Lung (tissue), 12 donors: ENCODE measurements around the gene TTLL5. TPM values are rescaled to one million over a fixed set of nuclear protein-coding genes. Genes with fewer than 3 reads are reported as not detected.

ENCODE experiments used
- ATAC-seq: fragments of 200-7000 bp; cut with Tn5 transposase; one replicate; pipeline ENCODE4 v1.9.1; 2020; ENCODE audit warnings: moderate number of reproducible peaks; ENCODE audit not compliant: insufficient read depth, low FRiP score
- DNase-seq, 3 donors: peaks; one replicate each; pipeline ENCODE4 v3.0.0-alpha.2; 2013 to 2017
- H3K27ac ChIP-seq, 2 donors: one replicate each; pipeline ENCODE4 v1.5.1; 2013; ENCODE audit warnings: mild to moderate bottlenecking in 2 of 2, moderate library complexity in 2 of 2, control low read depth in 1 of 2, inconsistent platforms in 1 of 2, low read depth in 1 of 2, low read length in 1 of 2
- H3K27me3 ChIP-seq, 3 donors: one replicate each; pipeline ENCODE4 v1.5.1; 2013; ENCODE audit warnings: low read length in 2 of 3; ENCODE audit not compliant: control insufficient read depth in 3 of 3, insufficient read depth in 3 of 3
- H3K36me3 ChIP-seq, 4 donors: one replicate each; pipeline ENCODE4 v1.5.1; 2013; ENCODE audit warnings: low read length in 4 of 4, mild to moderate bottlenecking in 1 of 4, moderate library complexity in 1 of 4; ENCODE audit not compliant: control insufficient read depth in 4 of 4, insufficient read depth in 4 of 4
- H3K4me1 ChIP-seq, 5 donors: one replicate each; pipeline ENCODE4 v1.5.1; 2013; ENCODE audit warnings: low read length in 5 of 5, mild to moderate bottlenecking in 2 of 5, moderate library complexity in 1 of 5; ENCODE audit not compliant: control insufficient read depth in 5 of 5, insufficient read depth in 5 of 5
- H3K4me3 ChIP-seq: one replicate; pipeline ENCODE4 v1.5.1; 2013; ENCODE audit warnings: mild to moderate bottlenecking, control low read depth, moderate library complexity
- H3K9ac ChIP-seq, 2 donors: one replicate each; pipeline ENCODE4 v1.5.1; 2013; ENCODE audit warnings: low read length in 2 of 2, control low read depth in 1 of 2; ENCODE audit not compliant: insufficient read depth in 1 of 2
- H3K9me3 ChIP-seq, 4 donors: one replicate each; pipeline ENCODE4 v1.5.1; 2013; ENCODE audit warnings: low read length in 3 of 4, mild to moderate bottlenecking in 1 of 4, moderate library complexity in 1 of 4; ENCODE audit not compliant: control insufficient read depth in 4 of 4, insufficient read depth in 3 of 4
- CTCF ChIP-seq: IDR thresholded peaks from 2 replicates; pipeline ENCODE4 v1.5.1; 2012; ENCODE audit warnings: mild to moderate bottlenecking; ENCODE audit errors: control extremely low read depth, extremely low read depth
- WGBS, 2 donors: extraction: QIAGEN DNeasy Blood & Tissue Kit; methylation state at CpG; one replicate each; pipeline ENCODE4 v1.1.7; 2013; 5-methylcytosine and 5-hydroxymethylcytosine counted together
- polyA plus RNA-seq, 2 donors: library from polyadenylated mRNA; stranded (reverse); fragments of 200-250 nt; gene quantifications; one replicate each; pipeline ENCODE4 v1.2.1, GENCODE V29; 2013
- total RNA-seq, 2 donors: library from RNA; depleted of rRNA in 1 of 2; stranded (reverse); fragments of >200 nt in 1 of 2; gene quantifications; one replicate each; pipeline ENCODE4 v1.2.1, GENCODE V29; 2014 to 2021
- donor health status: control.
- donor health status: control.
- donor health status: Bipolar disorder and iron deficiency.
- donor health status: healthy.
- donor health status: DM: yes; HTN: yes; CAD: no.

The TTLL5 gene
- total and polyA plus RNA-seq, 4 donors = 10.3 to 58.6 (median 28.8) TPM

- no peak overlapping the region for H3K27ac ChIP-seq
Observed at GRCh38 chr14:75812622-75813021, 151.6 kb downstream of the TTLL5 start.

GRCh38 chr14:75820761-75821160 lies 159.7 kb downstream of the TTLL5 start:
- no peak overlapping the region for H3K9ac ChIP-seq
- H3K9me3 ChIP-seq = no peaks in the 10 kb centered on the region
- DNase-seq (no peak), ATAC-seq (no peak)
- no peak for TF ChIP-seq CTCF
- no peaks in the 10 kb centered on the region for H3K27me3 ChIP-seq
- H3K4me3 ChIP-seq = no peak overlapping the region
- H3K36me3 ChIP-seq = peaks cover 0 to 6% (median 4%) of the 10 kb centered on the region in 4 donors
- peaks cover 6 to 50% (median 34%) of the 10 kb centered on the region in 5 donors for H3K4me1 ChIP-seq
- WGBS, 2 donors = 68 to 76% methylated on average over 4 of the region's 4 CpGs
- no peak overlapping the region for H3K27ac ChIP-seq

More at GRCh38 chr14:75812622-75813021, 151.6 kb downstream of the TTLL5 start:
- no peaks in the 10 kb centered on the region for H3K27me3 ChIP-seq
- peaks cover 0 to 20% (median 0%) of the 10 kb centered on the region in 5 donors for H3K4me1 ChIP-seq
- TF ChIP-seq CTCF = no peak
- no peak for DNase-seq
- 70 to 86% methylated on average over 4 of the region's 4 CpGs for WGBS, 2 donors
- H3K9me3 ChIP-seq = no peaks in the 10 kb centered on the region
- no peak overlapping the region for H3K9ac ChIP-seq
- H3K4me3 ChIP-seq = no peak overlapping the region
- peaks cover 0 to 4% (median 0%) of the 10 kb centered on the region in 4 donors for H3K36me3 ChIP-seq
- no peak for ATAC-seq

GRCh38 chr14:75821831-75822521 lies 160.9 kb downstream of the TTLL5 start:
- peak overlapping the region in 1 of 2 donors; percentile 27 for H3K27ac ChIP-seq
- peak; percentile 45 for ATAC-seq
- no peak overlapping the region for H3K4me3 ChIP-seq
- peak; percentile 39 to 80 (median 66) for DNase-seq
- WGBS, 2 donors = 76 to 86% methylated on average over 2 of the region's 2 CpGs
- H3K36me3 ChIP-seq = peaks cover 0 to 6% (median 4%) of the 10 kb centered on the region in 4 donors
- peak overlapping the region in 1 of 2 donors; percentile 5 for H3K9ac ChIP-seq
- TF ChIP-seq CTCF = no peak
- no peaks in the 10 kb centered on the region for H3K27me3 ChIP-seq
- H3K4me1 ChIP-seq = peaks cover 6 to 59% (median 42%) of the 10 kb centered on the region in 5 donors
- no peaks in the 10 kb centered on the region for H3K9me3 ChIP-seq
